Measurements from ENCODE around the gene GSTO2.
"Not testable (repeated sequence)": the region's sequence is repeated elsewhere in the genome, so short reads cannot be mapped to it uniquely, and the experiment has no call there.

The GSTO2 gene

GRCh38 chr10:104268713-104269645 is at the start of gene GSTO2:
TSS of gene GSTO2 (plus strand) at chr10:104269184. CDS start at chr10:104274916, 5,732 bp downstream.
- H3K36me3 Mint-ChIP-seq: peaks cover 24% of the 10 kb centered on the region
- no peaks in the 10 kb centered on the region for H3K9me3 Mint-ChIP-seq
- peak; percentile 99 for ATAC-seq
- peaks cover 40% of the 10 kb centered on the region for H3K4me1 Mint-ChIP-seq
- H3K27me3 Mint-ChIP-seq: peaks cover 2% of the 10 kb centered on the region
- peak within 1 kb of the TSS; percentile 83 for H3K27ac Mint-ChIP-seq
- H3K4me3 Mint-ChIP-seq: peak within 1 kb of the TSS; percentile 94

- Mint-ChIP-seq H3K27me3 (peaks cover 15% of the 10 kb centered on the region), H3K9me3 (no peaks in the 10 kb centered on the region), H3K27ac (no peak overlapping the region), H3K36me3 (no peaks in the 10 kb centered on the region), H3K4me3 (no peak overlapping the region), H3K4me1 (peaks cover 7% of the 10 kb centered on the region)
- no peak for ATAC-seq
Observed at GRCh38 chr10:104220522-104220921, 48.5 kb upstream of the GSTO2 start.

- H3K9me3 Mint-ChIP-seq: no peaks in the 10 kb centered on the region
- no peaks in the 10 kb centered on the region for H3K36me3 Mint-ChIP-seq
- H3K27me3 Mint-ChIP-seq: peaks cover 15% of the 10 kb centered on the region
- no peak overlapping the region for H3K27ac Mint-ChIP-seq
- no peak overlapping the region for H3K4me3 Mint-ChIP-seq
- H3K4me1 Mint-ChIP-seq: peaks cover 7% of the 10 kb centered on the region
- no peak for ATAC-seq
Observed at GRCh38 chr10:104223304-104223703, 45.7 kb upstream of the GSTO2 start.

GRCh38 chr10:104230490-104230889 is 38.5 kb upstream of the GSTO2 start:
- H3K4me3 Mint-ChIP-seq: no peak overlapping the region
- peaks cover 12% of the 10 kb centered on the region for H3K4me1 Mint-ChIP-seq
- no peak overlapping the region for H3K27ac Mint-ChIP-seq
- peaks cover 14% of the 10 kb centered on the region for H3K27me3 Mint-ChIP-seq
- no peaks in the 10 kb centered on the region for H3K36me3 Mint-ChIP-seq
- peaks cover 3% of the 10 kb centered on the region for H3K9me3 Mint-ChIP-seq
- ATAC-seq: no peak

- Mint-ChIP-seq H3K4me3 (peak within 1 kb of the TSS; percentile 93), H3K9me3 (peaks cover 7% of the 10 kb centered on the region), H3K4me1 (peaks cover 12% of the 10 kb centered on the region), H3K36me3 (no peaks in the 10 kb centered on the region), H3K27me3 (peaks cover 25% of the 10 kb centered on the region), H3K27ac (peak within 1 kb of the TSS; percentile 70)
- peak; percentile 100 for ATAC-seq
Observed at GRCh38 chr10:104231784-104232612, 37.0 kb upstream of the GSTO2 start, which contains the start of gene CFAP43. TSS of gene CFAP43 (minus strand) at chr10:104232364. CDS start at chr10:104232246, 118 bp downstream.

- Mint-ChIP-seq H3K4me1 (peaks cover 12% of the 10 kb centered on the region), H3K9me3 (peaks cover 7% of the 10 kb centered on the region), H3K27ac (no peak overlapping the region), H3K27me3 (peaks cover 30% of the 10 kb centered on the region), H3K4me3 (peak overlapping the region; percentile 93), H3K36me3 (no peaks in the 10 kb centered on the region)
- peak; percentile 14 for ATAC-seq
Observed at GRCh38 chr10:104232613-104233102, 36.3 kb upstream of the GSTO2 start.

- Mint-ChIP-seq H3K4me3 (peak overlapping the region; percentile 19), H3K27me3 (peaks cover 40% of the 10 kb centered on the region), H3K4me1 (peaks cover 12% of the 10 kb centered on the region), H3K27ac (no peak overlapping the region), H3K36me3 (no peaks in the 10 kb centered on the region), H3K9me3 (peaks cover 7% of the 10 kb centered on the region)
- ATAC-seq: no peak
Observed at GRCh38 chr10:104233817-104234216, 35.2 kb upstream of the GSTO2 start.

- H3K27ac Mint-ChIP-seq: no peak overlapping the region
- peaks cover 50% of the 10 kb centered on the region for H3K27me3 Mint-ChIP-seq
- peaks cover 7% of the 10 kb centered on the region for H3K9me3 Mint-ChIP-seq
- no peak for ATAC-seq
- H3K4me3 Mint-ChIP-seq: no peak overlapping the region
- peaks cover 12% of the 10 kb centered on the region for H3K4me1 Mint-ChIP-seq
- H3K36me3 Mint-ChIP-seq: no peaks in the 10 kb centered on the region
Observed at GRCh38 chr10:104234934-104235333, 34.0 kb upstream of the GSTO2 start.

GRCh38 chr10:104235801-104236200 is 33.2 kb upstream of the GSTO2 start:
- H3K9me3 Mint-ChIP-seq: peaks cover 7% of the 10 kb centered on the region

GRCh38 chr10:104240078-104240477 is 28.9 kb upstream of the GSTO2 start:
- no peak overlapping the region for H3K27ac Mint-ChIP-seq
- no peaks in the 10 kb centered on the region for H3K4me1 Mint-ChIP-seq
- no peaks in the 10 kb centered on the region for H3K36me3 Mint-ChIP-seq
- no peak for ATAC-seq
- peaks cover 51% of the 10 kb centered on the region for H3K27me3 Mint-ChIP-seq
- no peak overlapping the region for H3K4me3 Mint-ChIP-seq
- H3K9me3 Mint-ChIP-seq: peaks cover 3% of the 10 kb centered on the region

More at GRCh38 chr10:104235801-104236200, 33.2 kb upstream of the GSTO2 start:
- peaks cover 50% of the 10 kb centered on the region for H3K27me3 Mint-ChIP-seq
- peaks cover 12% of the 10 kb centered on the region for H3K4me1 Mint-ChIP-seq
- ATAC-seq: no peak
- H3K27ac Mint-ChIP-seq: no peak overlapping the region
- H3K4me3 Mint-ChIP-seq: no peak overlapping the region
- no peaks in the 10 kb centered on the region for H3K36me3 Mint-ChIP-seq

- Mint-ChIP-seq H3K27me3 (peaks cover 36% of the 10 kb centered on the region), H3K27ac (no peak overlapping the region), H3K9me3 (no peaks in the 10 kb centered on the region), H3K4me1 (no peaks in the 10 kb centered on the region), H3K36me3 (no peaks in the 10 kb centered on the region), H3K4me3 (no peak overlapping the region)
- no peak for ATAC-seq
Observed at GRCh38 chr10:104242545-104242944, 26.4 kb upstream of the GSTO2 start.

- not testable (repeated sequence) for H3K4me3 Mint-ChIP-seq
Observed at GRCh38 chr10:104243009-104243408, 26.0 kb upstream of the GSTO2 start.

GRCh38 chr10:104243512-104243911 is 25.5 kb upstream of the GSTO2 start:
- H3K27ac Mint-ChIP-seq: no peak overlapping the region
- ATAC-seq: no peak
- no peaks in the 10 kb centered on the region for H3K36me3 Mint-ChIP-seq
- H3K4me1 Mint-ChIP-seq: no peaks in the 10 kb centered on the region
- H3K9me3 Mint-ChIP-seq: no peaks in the 10 kb centered on the region
- peaks cover 27% of the 10 kb centered on the region for H3K27me3 Mint-ChIP-seq
- H3K4me3 Mint-ChIP-seq: no peak overlapping the region

More at GRCh38 chr10:104243009-104243408, 26.0 kb upstream of the GSTO2 start:
- H3K27me3 Mint-ChIP-seq: peaks cover 31% of the 10 kb centered on the region
- H3K9me3 Mint-ChIP-seq, ATAC-seq, H3K36me3 Mint-ChIP-seq, H3K27ac Mint-ChIP-seq, H3K4me1 Mint-ChIP-seq: not testable (repeated sequence)

- ATAC-seq: no peak
- H3K27ac Mint-ChIP-seq: no peak overlapping the region
- no peaks in the 10 kb centered on the region for H3K36me3 Mint-ChIP-seq
- no peaks in the 10 kb centered on the region for H3K9me3 Mint-ChIP-seq
- no peaks in the 10 kb centered on the region for H3K4me1 Mint-ChIP-seq
- H3K4me3 Mint-ChIP-seq: no peak overlapping the region
- peaks cover 15% of the 10 kb centered on the region for H3K27me3 Mint-ChIP-seq
Observed at GRCh38 chr10:104245066-104245632, 23.8 kb upstream of the GSTO2 start.

GRCh38 chr10:104246976-104247375 is 22.0 kb upstream of the GSTO2 start:
- Mint-ChIP-seq H3K27ac (no peak overlapping the region), H3K27me3 (peaks cover 15% of the 10 kb centered on the region), H3K4me1 (no peaks in the 10 kb centered on the region), H3K4me3 (no peak overlapping the region), H3K9me3 (no peaks in the 10 kb centered on the region), H3K36me3 (no peaks in the 10 kb centered on the region)
- ATAC-seq: no peak
